Measurements from ENCODE around the gene BMP3.
A peak's percentile ranks its signal among the peaks of the same experiment; 100 is the strongest.
"Not testable (repeated sequence)": the region's sequence is repeated elsewhere in the genome, so short reads cannot be mapped to it uniquely, and the experiment has no call there.

Gene BMP3, protein sequence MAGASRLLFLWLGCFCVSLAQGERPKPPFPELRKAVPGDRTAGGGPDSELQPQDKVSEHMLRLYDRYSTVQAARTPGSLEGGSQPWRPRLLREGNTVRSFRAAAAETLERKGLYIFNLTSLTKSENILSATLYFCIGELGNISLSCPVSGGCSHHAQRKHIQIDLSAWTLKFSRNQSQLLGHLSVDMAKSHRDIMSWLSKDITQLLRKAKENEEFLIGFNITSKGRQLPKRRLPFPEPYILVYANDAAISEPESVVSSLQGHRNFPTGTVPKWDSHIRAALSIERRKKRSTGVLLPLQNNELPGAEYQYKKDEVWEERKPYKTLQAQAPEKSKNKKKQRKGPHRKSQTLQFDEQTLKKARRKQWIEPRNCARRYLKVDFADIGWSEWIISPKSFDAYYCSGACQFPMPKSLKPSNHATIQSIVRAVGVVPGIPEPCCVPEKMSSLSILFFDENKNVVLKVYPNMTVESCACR

DNA sequence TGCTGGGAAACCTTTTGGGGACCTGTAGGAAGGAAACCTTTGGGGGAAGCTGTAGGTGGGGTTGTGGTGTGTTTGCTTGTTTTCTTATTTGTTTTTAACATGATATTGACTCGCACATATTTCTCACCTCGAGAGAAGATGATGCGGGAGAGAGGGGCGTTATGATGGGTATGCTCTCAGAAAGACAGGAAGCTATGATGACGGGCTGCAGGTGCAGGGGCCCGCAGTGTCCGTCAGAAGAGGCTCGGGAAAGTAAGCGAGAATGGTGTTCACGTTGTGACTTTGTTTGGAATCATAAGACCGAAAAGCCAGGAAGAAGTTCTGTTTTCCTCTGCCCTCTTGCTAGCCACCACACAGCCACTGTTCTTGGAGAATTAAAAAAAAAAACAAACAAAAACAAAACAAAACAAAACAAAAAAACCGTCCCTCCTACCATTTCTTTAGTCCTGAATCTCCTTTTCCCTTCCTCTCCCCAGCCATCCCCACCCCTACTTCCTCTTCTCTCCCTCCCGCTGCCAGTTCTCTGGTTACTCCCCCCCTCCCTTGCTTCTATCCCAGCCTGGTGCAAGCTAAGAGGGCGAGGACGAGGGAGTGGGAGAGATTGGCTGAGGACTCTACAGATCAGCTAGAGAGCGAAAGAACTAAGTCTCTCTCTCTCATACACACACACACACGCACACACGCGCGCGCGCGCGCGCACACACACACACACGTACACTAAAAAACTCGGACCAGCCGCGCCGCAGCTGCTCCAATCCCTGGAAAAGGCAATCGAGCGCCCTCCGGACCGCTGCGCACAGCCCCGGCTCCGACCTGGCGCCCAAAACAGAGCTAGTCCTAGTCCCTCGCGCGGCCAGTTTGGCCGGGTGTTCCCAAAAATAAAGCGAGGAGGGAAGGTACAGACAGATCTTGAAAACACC is at the start of gene BMP3:
BMP3 (plus strand) TSS at position 648 of the 920 bp plus-strand sequence. CDS start 577 bp downstream, outside the sequence.
- no peak for DNase-seq (ENCODE audit: low spot score)

- no peak for DNase-seq (ENCODE audit: low spot score)
Measured at GRCh38 chr4:80986011-80986410, 44.5 kb upstream of the BMP3 start.

- peak; percentile 3 for DNase-seq (ENCODE audit: low spot score)
Measured at GRCh38 chr4:80989921-80990544, 40.5 kb upstream of the BMP3 start.

DNA sequence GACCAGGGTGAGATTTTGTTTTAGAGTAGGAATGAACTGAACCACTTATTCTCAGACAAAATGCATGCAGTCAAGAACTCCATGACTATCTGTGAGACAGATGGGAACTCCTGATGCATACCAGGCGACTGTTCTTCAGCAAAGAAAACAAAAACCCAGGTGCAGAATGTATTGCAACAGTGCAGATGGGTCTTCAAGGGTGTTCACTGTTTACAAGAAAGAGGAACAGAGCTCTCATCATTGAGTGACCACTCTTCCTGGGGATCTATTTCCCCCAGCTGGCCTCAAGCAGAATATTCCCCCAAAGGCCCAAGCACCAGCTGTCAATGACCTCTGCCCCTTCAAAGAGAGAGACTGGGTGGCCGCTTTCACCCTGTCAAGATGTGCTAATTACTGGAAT is 39.7 kb upstream of the BMP3 start:
- DNase-seq (ENCODE audit: low spot score): no peak

DNA sequence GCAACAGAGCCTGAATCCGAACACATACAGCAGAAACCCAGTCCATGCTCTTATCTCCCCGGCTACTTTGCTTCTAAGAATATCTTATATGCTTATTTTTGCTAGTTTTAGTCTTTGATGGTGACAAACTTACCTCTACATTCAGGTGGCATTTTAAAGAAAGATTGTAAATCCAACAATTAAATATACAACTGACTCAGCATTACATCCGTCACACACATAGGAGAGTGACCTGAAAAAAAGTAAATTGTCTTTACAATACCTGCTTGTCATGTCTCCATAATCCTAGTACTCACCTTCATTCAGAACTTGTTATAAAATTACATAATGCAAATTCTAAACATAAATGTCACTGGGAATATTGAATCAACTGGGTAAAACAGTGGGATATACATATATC is 30.6 kb upstream of the BMP3 start:
- no peak for DNase-seq (ENCODE audit: low spot score)

GRCh38 chr4:81003597-81004111 is 26.9 kb upstream of the BMP3 start:
- no peak for DNase-seq (ENCODE audit: low spot score)

DNA sequence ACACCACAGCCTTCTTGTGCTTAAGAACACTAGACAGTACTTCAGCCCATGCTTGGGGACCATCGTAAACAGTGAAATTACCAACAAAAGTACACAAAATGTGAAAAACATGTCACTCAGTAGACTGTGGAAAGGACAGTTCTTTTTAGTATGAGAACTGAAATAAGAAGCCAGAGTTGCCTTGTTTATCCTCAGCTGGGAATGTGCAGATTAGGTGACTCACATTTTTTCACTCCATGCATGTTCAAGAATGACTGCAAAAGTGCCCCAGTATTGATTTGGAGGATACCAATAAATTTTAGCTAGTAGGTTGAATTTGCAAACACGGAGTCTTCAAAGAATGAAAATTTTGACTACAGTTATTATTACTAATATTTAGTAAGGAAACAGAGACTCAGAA is 23.1 kb upstream of the BMP3 start:
- no peak for DNase-seq (ENCODE audit: low spot score)

DNA sequence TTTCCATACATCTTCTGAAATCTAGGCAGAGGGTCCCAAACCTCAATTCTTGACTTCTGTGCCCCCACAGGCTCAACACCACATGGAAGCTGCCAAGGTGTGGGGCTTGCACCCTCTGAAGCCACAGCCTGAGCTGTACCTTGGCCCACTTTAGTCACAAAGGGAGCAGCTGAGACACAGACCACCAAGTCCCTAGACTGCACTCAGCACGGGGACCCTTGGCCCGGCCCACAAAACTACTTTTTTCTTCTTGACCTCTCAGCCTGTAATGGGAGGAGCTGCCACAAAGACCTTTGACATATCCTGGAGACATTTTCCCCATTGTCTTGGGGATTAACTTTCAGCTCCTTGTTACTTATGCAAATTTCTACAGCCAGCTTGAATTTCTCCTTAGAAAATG is 13.9 kb upstream of the BMP3 start:
- not testable (repeated sequence) for DNase-seq (ENCODE audit: low spot score)

GRCh38 chr4:81019006-81019405 is 11.5 kb upstream of the BMP3 start:
- no peak for DNase-seq (ENCODE audit: low spot score)

DNA sequence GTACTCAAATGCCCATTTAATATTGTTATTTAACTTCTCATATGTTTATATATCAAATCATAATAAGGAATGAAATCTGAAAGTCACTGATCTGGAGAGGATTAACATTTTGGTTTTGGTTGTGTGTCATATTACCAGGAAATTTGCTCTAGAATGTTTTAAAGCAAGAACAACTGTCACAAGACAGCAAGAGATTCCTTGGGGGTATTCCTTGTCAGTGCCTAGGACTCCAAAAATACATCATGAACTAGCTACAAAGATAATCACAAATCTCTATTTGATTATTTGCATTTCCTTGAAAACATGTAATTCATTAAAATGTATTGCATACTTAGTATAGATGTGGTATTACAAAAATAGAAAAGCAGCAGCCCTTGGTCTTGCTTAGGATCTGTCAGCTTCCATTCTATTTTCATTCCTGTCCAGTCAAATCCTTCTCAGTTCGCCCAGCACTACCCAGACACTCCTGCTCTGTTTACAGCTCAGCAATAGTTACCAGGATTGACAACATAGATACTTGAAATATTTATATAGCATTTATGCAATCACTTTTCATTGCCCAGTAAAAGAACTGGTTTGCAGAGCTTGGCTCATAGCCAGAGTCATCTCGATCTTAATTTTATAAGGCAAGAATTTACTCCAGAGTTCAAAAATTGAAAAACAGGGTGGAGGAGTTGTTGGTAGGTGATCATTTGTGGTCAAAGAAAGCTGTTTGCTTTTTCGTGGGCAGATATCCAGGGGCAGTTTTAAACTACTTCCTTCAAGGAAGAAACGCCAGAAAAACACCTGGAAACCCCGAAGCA is 9.2 kb upstream of the BMP3 start:
- no peak for DNase-seq (ENCODE audit: low spot score)

- no peak for DNase-seq (ENCODE audit: low spot score)
Measured at GRCh38 chr4:81021981-81022380, 8.5 kb upstream of the BMP3 start.

GRCh38 chr4:81023484-81023883 is 7.0 kb upstream of the BMP3 start:
- DNase-seq (ENCODE audit: low spot score): no peak

DNA sequence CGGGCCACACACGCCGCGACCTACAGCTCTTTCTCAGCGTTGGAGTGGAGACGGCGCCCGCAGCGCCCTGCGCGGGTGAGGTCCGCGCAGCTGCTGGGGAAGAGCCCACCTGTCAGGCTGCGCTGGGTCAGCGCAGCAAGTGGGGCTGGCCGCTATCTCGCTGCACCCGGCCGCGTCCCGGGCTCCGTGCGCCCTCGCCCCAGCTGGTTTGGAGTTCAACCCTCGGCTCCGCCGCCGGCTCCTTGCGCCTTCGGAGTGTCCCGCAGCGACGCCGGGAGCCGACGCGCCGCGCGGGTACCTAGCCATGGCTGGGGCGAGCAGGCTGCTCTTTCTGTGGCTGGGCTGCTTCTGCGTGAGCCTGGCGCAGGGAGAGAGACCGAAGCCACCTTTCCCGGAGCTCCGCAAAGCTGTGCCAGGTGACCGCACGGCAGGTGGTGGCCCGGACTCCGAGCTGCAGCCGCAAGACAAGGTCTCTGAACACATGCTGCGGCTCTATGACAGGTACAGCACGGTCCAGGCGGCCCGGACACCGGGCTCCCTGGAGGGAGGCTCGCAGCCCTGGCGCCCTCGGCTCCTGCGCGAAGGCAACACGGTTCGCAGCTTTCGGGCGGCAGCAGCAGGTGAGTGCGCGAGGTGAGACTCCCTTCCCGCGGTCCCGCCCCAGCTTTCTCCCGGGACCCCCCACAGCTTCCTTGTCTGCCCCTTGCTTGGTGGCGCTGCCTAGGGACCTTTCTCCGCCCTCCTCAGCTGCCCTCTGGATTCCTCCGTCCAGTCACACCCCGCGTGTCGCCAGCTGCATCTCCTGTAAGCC is 678 bp downstream of the BMP3 start:
- no peak for DNase-seq (ENCODE audit: low spot score)

- DNase-seq (ENCODE audit: low spot score): no peak
Measured at GRCh38 chr4:81031796-81032551, 1.5 kb downstream of the BMP3 start.

DNA sequence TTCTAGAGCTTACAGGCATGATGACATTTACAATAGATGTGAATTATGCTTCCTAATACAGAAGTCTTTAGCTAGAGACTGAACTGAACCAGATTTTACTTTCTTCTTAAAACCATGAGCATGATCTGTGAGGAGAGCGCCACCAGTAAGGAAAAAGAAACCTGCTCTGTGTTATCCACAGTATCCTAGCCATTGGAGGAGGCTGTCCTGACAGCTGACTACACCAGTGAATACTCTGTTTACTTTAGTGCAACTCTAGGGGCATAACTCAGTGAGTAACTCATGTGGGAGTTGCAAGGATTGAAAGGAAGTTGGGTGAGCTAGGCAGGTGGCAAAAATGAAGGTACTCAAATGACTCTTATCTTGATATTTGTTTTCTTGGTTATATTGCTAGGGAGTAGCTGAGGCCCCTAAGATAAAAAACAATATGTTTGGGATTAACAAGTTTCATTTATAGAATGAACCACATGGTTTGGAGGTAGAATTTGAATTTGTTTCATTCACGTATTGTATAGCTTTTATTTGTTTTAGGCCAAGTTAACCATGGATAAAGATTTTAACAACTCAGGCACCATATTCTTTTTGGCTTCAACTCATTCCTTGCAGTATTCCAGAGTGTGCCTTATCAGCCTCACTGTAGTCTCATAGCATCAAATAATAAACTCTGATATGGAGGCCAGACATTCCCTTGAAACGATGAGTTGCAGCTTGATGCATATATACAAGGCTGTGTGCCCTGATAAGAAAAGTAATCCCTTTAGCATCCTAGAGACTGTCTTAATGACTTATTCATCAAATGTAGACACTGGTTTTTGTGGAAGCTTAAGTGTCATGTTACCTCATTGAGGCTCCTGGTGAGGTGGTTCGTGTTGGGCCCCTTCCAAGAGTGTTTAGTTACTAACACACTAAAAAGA is 2.5 kb downstream of the BMP3 start:
- no peak for DNase-seq (ENCODE audit: low spot score)

DNA sequence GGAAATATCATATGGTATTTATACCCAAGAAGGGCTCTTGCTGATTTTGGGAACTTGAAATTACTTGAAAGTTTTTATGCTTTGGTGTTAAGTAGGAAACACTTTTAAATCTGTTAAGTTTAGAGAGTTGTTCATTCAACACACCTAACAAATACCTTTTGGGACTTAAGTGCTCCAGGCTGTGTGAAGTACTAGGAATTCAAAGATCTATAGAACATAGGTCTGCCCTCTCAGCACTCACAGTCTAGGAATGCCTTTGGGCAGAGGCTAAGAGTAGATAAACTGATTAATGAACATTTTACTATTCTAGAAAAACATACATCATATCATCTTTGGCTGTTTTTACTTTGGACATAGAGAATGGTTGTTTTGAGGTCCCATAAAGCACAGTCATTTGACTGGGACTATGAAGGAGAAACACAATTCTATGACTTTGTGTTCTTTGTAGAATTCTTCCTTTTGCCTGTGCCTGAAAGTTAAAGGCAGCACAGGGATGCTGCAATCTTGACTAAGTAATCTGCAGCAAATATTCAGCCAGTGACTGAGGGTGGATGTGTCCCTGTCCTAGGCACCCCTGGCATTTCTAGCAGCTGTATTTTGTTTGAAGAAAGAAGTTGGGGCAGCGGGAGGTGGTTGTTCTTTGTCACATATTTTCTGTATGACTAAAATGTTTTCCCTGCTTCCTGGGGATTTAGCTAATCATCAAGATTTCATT is 8.3 kb downstream of the BMP3 start:
- DNase-seq (ENCODE audit: low spot score): no peak

GRCh38 chr4:81039351-81039972 is 9.0 kb downstream of the BMP3 start:
- DNase-seq (ENCODE audit: low spot score): no peak

All from HuH-7 (cell line).